HG02885 (cell line): ENCODE data around the gene ABCF3.
"Not testable (repeated sequence)": the region's sequence is repeated elsewhere in the genome, so short reads cannot be mapped to it uniquely, and the experiment has no call there.

Source experiments
- ATAC-seq: cut with Tn5 transposase; IDR thresholded peaks from one replicate; pipeline ENCODE4 v1.9.1; 2021; ENCODE audit warnings: mild to moderate bottlenecking; ENCODE audit not compliant: unreplicated experiment, poor library complexity

Gene ABCF3, protein sequence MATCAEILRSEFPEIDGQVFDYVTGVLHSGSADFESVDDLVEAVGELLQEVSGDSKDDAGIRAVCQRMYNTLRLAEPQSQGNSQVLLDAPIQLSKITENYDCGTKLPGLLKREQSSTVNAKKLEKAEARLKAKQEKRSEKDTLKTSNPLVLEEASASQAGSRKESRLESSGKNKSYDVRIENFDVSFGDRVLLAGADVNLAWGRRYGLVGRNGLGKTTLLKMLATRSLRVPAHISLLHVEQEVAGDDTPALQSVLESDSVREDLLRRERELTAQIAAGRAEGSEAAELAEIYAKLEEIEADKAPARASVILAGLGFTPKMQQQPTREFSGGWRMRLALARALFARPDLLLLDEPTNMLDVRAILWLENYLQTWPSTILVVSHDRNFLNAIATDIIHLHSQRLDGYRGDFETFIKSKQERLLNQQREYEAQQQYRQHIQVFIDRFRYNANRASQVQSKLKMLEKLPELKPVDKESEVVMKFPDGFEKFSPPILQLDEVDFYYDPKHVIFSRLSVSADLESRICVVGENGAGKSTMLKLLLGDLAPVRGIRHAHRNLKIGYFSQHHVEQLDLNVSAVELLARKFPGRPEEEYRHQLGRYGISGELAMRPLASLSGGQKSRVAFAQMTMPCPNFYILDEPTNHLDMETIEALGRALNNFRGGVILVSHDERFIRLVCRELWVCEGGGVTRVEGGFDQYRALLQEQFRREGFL

DNA sequence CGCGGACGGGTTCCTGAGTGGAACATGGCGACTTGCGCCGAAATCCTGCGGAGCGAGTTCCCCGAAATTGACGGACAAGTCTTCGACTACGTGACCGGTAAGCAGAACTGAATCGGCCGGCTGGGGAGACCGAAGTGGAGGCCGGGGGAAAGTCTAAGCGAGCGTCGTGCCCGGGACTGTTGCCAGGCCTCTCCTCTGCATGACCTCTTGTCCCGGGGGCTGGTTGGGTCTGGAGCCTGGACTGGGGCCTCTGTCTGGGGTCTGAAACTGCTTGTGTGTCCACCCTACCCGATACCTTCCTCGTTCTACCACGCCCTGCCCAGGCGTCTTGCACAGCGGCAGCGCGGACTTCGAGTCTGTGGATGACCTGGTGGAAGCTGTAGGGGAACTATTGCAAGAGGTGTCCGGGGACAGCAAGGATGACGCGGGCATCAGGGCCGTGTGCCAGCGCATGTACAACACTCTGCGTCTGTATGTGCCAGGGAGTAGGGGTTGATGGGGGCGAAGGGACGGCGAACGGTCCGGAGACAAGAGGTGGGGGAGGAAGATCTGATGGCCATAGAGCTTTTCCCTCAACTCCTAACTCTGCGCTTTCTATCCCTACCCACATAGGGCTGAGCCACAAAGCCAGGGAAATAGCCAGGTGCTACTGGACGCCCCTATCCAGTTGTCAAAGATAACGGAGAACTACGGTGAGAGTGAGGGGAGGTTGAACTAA is at the start of gene ABCF3:
Gene ABCF3, plus strand, starts transcription at position 16 of the 718 bp plus-strand sequence. Its CDS starts 9 bp downstream, at position 25.
- peak; percentile 23 for ATAC-seq

DNA sequence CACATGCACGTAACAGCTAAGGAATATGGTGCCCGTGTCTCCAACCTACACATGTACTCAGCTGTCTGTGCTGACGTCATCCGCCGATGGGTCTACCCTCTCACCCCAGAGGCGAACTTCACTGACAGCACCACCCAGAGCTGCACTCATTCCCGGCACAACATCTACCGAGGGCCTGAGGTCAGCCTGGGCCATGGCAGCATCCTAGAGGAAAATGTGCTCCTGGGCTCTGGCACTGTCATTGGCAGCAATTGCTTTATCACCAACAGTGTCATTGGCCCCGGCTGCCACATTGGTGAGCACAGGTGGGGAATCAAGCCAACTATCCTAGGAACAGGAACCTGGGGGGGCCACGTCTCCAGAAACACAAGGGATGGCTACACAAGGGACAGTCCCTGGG is 45.6 kb upstream of the ABCF3 start:
- no peak for ATAC-seq

GRCh38 chr3:184142199-184142598 is 43.8 kb upstream of the ABCF3 start:
- no peak for ATAC-seq

- no peak for ATAC-seq
These were observed 42.7 kb upstream of the ABCF3 start for GRCh38 chr3:184143327-184143726.

DNA sequence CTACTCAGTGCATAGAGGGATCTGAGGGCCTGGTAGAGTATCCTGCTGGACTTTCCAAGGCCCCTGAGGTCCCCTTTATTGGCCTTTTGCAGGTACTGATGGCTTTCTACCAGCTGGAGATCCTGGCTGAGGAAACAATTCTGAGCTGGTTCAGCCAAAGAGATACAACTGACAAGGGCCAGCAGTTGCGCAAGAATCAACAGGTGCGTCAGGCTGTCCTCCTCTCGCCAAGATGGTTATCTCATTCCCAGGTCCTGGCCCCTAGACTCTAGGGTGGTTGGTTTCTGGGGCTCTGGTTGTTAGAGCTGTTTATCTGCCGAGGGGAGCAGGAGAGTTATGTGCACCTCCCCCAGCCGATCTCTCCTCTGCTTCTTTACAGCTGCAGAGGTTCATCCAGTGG is 41.5 kb upstream of the ABCF3 start:
- no peak for ATAC-seq

- ATAC-seq, result no peak
These were observed 40.9 kb upstream of the ABCF3 start for GRCh38 chr3:184145111-184145524.

DNA sequence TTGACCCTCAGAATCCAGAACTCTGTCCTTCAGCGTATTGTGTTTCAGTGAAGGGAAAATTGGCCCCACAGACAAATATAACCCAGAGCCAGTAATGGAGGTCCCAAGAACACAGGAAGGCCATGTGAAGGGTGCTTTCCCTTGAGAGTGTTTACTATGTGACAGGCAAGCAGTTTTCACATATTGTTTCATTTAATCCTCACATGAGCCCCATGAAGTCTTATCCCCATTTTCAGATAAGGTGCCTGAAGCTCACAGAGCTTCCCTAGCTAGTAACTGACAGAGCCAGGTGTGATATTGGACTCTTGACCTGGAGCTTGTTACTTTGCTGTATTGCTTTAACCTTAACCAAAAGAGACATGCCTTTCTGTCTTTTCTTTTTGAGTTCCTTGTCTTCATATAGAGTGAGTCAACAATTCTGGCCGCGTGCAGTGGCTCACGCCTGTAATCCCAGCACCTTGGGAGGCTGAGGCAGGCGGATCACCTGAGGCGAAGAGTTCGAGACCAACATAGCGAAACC is 40.2 kb upstream of the ABCF3 start:
- no peak for ATAC-seq

- ATAC-seq, result no peak
These were observed 37.9 kb upstream of the ABCF3 start for GRCh38 chr3:184148076-184148475.

DNA sequence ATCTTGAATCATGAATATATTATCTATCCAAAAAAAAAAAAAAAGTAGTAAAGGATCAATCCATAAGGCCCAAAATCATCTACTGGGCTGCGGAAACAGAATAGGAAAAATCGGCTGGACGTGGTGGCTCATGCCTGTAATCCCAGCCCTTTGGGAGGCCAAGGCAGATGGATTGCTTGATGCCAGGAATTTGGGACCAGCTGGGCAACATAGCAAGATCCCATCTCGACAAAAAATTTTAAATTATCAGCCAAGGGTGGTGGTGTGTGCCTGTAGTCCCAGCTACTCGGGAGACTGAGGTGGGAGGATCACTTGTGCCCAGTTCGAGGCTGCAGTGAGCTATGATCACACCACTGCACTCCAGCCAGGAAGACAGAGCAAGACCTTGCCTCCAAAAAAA is 36.9 kb upstream of the ABCF3 start:
- no peak for ATAC-seq

DNA sequence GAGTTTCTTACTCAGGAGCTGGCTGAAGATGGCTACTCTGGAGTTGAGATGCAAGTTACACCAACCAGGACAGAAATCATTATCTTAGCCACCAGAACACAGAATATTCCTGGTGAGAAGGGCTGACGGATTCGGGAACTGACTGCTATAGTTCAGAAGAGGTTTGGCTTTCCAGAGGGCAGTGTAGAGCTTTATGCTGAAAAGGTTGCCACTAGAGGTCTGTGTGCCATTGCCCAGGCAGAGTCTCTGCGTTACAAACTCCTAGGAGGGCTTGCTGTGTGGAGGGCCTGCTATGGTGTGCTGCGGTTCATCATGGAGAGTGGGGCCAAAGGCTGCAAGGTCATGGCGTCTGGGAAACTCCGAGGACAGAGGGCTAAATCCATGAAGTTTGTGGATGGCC is 36.2 kb upstream of the ABCF3 start:
- ATAC-seq, result not testable (repeated sequence)

DNA sequence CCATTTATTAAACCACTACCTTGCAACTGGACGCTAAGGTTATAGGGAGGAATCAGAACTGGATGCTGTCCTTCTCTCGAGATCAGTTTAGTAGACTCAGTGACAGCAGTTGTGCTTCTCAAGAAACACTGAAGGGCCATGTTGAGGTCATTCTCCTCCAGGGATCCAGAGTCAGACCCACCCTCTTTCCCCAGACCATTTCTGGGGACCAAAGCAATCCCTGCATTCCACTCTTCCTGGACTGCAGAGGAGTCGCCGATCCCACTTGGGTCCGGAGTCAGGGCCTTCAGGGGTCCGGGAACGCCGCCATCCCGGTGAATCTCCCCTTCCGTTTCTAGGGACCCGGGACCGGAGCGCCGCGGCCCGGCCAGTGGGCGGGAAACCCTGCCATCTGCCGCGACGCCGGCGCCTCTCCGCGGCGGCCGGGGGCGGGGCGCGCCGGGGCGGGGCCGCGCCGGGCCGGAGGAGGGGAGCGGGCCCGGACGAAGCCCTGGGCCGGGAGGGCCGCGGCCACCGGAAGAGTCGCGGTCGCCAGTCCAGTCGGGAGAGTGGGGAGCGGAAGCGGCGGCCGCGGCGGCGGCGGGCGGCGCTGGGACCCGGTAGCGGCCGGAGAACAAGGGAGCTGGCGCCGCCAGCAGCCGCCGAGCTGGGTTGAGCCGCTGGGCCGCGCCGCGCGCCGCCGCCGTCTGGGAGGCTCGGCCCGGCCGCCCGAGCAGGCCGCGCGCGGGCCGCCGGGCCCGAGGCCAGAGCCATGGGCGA is 30.9 kb upstream of the ABCF3 start, which contains the start of gene DVL3:
Gene DVL3, plus strand, starts transcription at position 493 of the 759 bp plus-strand sequence. Its CDS starts 259 bp downstream, at position 752.
- peak; percentile 84 for ATAC-seq

- ATAC-seq, result peak; percentile 35
These were observed 30.1 kb upstream of the ABCF3 start for GRCh38 chr3:184155644-184156521.

- no peak for ATAC-seq
These were observed 29.5 kb upstream of the ABCF3 start for GRCh38 chr3:184156522-184156955.

- no peak for ATAC-seq
These were observed 28.8 kb upstream of the ABCF3 start for GRCh38 chr3:184157206-184157605.

GRCh38 chr3:184158404-184158803 is 27.6 kb upstream of the ABCF3 start:
- no peak for ATAC-seq

- no peak for ATAC-seq
These were observed 25.5 kb upstream of the ABCF3 start for GRCh38 chr3:184160456-184160855.

GRCh38 chr3:184162571-184163070 is 23.4 kb upstream of the ABCF3 start:
- ATAC-seq, result not testable (repeated sequence)

GRCh38 chr3:184164648-184165330 is 21.2 kb upstream of the ABCF3 start:
- no peak for ATAC-seq
